RCC 7860 (cell line): ENCODE data around the gene KIAA1671.

Source experiments
- DNase-seq: peaks from one replicate; pipeline ENCODE4 v3.0.0-alpha.2; 2015; ENCODE audit warnings: low spot score
- FAIRE-seq: peaks from 2 replicates; lab custom pipeline; 2012; peaks lifted over from hg19 to GRCh38; lab: Jason Lieb, UNC

The KIAA1671 gene

DNA sequence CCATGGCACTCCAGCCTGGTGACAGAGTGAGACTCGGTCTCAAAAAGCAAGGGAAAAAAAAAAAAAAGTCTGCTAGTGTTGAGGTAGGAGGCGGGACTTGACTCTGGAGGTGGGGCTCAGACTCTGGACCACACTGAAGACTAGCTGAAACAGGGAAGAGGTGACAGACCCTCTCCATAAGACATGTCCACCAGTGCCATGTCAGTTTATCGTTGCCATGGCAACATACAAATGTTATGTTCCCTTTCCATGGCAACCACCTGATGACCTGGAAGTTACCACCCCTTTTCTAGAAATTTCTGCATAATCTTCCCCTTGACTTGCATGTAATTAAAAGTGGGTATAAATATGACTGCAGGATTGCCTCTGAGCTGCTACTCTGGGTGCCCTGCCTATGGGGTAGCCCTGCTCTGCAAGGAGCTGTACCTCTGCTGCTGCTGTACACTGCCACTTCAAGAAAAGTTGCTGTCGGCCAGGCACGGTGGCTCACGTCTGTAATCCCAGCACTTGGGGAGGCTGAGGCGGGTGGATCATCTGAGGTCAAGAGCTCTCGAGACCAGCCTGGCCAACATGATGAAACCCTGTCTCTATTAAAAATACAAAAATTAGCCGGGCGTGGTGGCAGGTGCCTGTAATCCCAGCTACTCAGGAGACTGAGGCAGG, 55.1 kb downstream of the KIAA1671 start:
- peak; percentile 39 for DNase-seq
- no peak for FAIRE-seq

DNA sequence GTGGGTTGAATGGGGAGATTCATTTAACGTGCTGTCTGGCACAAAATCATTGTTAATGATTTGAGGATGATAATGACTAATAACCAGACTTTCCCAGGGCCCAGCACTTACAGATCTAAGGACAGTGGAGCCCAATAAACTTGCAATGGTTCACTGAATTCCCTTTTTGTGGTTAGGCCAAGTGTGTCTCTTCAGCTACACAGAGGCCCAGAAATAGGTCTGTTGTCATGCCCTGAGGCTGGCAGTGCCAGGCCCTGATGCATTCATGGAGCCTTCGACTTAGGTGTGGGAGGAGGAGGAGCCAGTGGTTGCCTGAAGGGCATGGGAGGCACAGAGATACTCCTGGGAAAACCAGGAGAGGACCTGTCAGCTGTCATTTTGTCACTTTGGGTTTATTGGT, 56.1 kb downstream of the KIAA1671 start:
- FAIRE-seq: peak; percentile 99
- DNase-seq: peak; percentile 97

DNA sequence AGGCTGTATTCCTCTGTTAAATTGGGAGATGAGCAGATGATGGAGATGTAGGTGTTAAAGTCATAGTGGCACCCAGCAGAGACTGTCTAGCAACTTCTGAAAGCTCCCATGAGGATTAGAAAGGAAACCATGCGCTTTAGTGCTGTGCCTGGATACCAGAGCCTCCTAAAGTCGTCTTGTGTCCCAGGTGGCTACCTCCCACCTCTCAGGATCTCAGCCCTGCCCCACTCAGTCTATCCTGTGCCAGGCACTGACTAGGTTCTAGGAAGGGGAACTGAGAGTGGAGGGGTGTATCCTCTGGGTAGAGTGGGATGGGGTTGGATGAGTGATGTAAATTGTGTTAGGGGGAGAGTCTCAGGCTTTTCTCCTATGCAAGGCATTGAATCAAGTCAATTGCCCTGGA, 60.2 kb downstream of the KIAA1671 start:
- FAIRE-seq: no peak
- no peak for DNase-seq

DNA sequence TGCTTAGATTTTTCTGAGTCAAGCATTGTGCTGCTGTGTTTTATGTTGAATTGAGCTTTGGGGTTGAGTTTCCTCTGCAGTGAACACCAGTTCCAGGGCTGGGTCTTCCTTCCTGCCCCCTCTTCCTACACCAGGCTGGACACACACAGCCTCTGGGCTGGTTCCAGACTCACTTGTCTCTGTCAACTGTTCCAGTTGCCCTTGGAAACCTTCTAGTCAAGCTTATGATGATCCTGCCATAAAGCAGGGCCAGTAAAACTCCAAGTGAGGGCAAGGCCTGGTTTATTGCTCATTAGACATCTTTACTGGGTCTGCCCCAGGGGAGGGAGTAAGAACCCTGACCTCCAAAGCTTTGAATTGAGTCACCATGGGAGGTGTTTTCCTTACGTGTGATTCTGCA, 61.1 kb downstream of the KIAA1671 start:
- FAIRE-seq (peak; percentile 48), DNase-seq (peak; percentile 50)

DNA sequence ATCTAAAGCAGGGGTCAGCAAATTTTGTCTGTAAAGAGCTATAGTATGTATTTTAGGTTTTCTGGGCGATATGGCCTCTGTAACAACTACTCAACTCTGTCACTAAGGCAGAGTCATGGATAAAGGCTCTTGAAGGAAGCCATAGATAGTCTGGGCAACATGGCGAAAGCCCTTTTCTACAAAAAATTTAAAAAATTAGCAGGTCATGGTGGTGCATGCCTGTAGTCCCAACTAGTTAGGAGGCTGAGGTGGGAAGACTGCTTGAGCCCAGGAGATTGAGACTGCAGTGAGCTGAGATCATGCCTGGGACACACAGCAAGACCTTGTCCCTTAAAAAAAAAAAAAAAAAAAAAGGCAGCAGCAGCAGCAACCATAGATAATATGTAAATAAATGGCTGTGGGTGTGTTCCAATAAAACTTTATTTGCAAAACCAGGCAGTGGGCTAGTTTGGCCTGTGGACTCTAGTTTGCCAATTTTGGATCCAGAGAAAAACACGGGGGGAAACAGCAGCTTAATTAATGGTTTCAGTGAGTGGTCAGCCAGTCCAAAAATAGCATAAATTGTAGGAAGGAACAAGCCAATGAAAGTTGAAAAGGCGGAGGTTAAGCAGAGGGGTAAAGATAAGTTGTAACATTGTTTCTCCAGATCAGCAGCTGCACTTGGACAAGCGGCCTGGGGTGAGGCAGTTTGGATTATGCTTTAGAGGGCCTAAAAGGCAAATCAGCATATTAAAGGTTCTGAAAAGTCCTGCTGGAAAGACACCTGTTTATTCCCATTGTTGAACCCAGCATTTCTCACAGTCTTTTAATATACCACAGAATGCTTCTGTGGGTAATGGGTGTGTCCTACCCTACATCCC, 62.6 kb downstream of the KIAA1671 start:
- FAIRE-seq (no peak), DNase-seq (no peak)

DNA sequence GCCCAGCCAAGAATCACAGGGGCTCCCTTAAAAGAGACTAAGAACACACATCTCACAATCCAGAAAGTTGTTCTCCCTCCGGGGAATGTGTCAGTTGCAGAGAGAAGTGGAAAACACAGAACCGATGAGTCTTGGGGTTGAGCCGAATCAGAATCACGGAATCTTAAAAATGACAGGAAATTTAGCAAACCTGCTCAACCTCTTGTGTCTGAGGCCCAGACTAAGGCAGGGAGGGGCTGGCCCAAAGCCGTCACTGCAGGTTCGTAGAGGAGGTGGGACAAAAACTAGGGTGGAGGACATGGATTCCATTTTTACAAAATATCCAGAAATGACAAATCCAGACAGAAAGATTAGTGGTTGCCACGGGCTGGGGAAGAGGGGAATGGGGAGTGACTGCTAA, 63.8 kb downstream of the KIAA1671 start:
- DNase-seq (no peak), FAIRE-seq (no peak)

DNA sequence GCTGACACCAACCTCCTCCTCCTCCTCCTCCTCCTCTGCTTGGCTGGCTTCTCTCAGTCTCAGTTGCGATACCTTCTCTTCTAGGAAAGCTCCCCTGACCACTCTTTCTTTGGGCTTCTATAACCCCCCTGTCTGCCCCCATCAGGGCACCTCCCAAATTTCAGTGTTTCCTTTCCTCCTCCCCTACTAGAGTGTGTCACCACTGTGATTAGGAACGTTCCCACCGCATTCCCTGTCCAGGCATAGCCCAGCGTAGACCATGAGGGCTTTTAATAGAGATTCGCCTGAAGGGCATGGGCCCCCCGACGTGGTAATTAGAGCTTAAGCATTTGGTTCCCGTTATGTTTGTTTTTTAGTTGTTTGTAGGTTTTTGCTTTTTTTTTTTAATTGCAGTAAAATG, 65.5 kb downstream of the KIAA1671 start:
- DNase-seq (no peak), FAIRE-seq (no peak)

DNA sequence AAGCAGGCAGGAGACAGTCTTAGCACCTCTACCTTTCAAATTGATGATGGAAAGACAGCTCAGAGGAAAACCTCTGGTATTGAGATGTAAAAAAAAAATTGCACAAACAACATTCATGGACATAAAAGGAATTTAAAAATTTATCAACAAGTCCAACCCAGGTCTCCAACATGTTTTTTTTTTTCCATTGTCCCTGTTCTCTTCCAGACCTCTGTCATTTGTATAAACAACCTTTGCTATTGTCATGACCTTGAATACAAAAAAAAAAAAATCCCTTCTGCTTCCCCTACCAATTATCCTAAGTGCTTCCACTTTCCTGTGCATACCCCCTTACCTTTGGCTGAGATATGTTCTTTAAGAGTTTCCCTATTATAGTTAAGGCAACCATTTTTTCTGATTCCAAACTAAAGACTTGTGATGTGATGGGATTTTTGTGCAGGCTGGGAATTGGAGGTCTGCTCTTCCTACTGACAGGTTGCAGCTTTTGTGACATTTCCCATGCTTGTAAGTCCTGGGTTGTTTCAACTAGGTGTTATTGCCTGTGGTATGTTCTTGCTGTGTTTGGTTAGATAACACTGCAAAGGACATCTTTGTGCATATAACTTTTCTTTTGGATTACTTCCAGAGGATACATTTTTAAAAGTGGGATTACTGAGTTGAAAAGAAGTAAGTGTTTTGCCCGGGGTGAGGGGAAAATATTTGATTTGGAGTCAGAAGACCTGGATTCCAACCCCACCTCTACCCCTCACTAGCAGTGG, 67.1 kb downstream of the KIAA1671 start:
- no peak for DNase-seq
- FAIRE-seq: no peak

DNA sequence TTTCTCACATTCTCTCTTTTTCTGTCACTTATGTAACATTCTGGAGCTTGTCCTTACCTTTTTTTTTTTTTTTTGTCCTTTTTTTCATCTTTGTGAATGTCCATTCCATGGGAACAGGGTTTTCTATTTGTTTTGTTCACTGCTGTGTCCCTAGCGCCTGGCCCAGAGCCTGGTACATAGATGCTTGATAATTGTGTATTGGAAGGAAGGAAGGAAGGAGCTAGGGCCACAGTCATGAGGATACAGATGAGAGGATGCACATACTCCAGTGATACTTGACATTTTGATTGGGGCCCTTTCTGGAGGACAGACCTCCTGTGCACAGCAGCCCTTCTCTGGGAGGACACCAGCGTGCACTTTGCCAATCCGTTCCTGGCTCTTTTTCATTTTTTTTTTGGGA, 68.9 kb downstream of the KIAA1671 start:
- no peak for FAIRE-seq
- DNase-seq: no peak

DNA sequence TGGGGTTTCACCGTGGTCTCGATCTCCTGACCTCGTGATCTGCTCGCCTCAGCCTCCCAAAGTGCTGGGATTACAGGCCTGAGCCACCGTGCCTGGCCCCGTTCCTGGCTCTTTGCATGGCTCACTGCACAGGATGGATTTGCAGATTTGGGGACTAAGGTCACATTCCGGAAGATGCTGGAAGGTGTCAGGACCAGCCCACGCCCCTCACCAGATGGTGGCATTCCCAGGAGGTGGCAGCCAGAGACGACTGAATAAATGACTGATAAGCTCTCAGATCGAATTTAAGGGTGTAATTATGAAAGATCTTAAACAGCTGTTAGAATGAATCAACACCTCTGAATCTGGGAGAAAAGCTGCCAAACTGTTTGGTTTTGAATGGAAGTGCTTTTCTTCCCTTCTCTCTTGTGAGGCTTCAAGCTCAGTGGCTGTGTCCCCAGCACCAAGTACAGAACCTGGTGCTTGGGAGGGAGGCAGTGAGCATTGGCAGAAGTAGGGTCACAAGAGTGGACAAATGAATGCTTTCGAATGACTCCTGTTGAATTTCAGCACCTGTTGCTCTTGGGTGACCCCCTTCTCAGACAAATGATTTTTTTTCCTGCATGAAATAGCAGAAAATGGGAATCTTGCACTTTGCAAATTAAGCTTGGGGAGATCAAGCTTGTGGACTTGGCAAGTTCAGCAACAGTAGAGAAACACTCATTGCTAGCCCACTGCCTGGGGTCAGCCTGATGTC, 69.6 kb downstream of the KIAA1671 start:
- no peak for FAIRE-seq
- no peak for DNase-seq

DNA sequence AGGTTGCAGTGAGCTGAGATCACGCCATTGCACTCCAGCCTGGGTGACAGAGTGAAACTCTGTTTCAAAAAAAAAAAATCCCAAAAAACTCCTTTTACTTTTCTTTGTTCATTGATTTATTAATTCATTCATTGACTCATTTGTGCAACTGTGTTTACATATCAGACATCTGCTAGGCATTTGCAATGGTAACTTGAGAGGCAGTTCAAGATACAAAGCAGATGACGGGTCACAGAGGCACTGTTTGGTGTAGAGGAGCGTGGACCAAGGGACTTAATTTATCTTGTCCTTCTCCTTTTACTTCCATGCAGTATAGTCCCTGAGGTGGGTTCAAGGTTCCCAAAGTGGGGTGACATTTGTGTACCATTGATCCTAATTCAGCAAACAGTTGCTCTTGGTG, 71.4 kb downstream of the KIAA1671 start:
- no peak for FAIRE-seq
- DNase-seq: no peak

DNA sequence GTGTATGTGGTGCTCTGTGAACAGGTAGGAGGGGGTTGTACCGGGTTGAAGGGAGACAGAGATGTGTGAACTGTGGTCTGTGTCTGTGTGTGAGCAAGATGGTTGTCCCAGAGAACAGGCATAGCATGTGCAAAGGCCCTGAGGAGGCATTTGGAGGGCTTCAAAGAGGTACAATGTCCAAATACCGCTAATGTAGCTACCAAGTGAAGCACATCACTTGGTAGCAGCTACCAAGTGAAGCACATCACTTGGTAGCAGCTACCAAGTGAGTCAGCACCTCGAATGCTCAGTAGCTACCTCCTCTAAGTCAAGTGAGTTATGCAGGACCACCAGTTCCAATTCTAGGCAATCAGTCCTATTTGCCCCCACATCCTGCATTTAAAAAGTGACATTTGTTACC, 72.4 kb downstream of the KIAA1671 start:
- peak; percentile 75 for FAIRE-seq
- peak; percentile 29 for DNase-seq

DNA sequence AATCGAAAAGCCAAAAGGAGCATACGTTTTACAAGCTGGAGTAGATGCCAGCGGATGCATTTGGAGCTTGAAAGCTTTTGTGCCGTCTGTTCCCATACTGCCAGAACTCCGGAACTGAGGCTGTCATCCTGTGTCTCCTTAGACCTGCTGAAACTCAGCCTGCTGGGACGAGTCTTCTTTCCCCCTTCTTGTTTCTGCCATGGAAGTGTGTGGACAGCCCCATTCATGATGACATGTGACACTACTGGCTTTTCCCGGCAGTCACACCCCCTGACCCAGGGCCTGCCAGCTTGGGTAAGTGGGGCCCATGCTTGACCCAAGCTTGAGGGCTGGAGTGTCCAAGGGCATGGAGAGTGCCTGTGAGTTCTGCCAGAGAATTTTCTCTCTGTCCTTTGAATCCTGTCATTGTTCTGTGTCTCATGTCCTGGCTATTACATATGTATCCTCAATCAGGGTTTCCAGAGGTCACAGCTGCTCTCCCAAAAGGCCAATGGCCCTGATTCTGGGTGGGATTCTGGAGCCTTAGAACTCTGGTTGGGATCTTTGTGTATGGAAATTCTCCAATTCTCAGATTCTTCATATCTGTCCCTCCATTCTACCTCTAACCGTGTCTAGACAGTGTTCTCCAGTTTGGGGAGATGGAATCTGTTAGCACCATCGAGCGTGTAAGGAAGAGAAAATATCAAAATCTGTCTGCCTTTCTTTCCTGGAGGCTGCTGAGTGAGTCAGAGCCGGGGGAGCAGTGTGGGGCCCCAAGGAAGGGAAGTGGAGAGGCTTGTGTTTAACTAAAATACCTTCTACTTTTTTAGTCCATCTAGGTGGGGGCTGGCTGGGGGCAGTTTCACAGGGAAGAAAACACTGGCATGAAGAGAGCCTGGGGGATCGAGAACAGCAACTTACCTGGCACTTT, 73.2 kb downstream of the KIAA1671 start:
- peak; percentile 76 for FAIRE-seq
- peak; percentile 25 for DNase-seq

DNA sequence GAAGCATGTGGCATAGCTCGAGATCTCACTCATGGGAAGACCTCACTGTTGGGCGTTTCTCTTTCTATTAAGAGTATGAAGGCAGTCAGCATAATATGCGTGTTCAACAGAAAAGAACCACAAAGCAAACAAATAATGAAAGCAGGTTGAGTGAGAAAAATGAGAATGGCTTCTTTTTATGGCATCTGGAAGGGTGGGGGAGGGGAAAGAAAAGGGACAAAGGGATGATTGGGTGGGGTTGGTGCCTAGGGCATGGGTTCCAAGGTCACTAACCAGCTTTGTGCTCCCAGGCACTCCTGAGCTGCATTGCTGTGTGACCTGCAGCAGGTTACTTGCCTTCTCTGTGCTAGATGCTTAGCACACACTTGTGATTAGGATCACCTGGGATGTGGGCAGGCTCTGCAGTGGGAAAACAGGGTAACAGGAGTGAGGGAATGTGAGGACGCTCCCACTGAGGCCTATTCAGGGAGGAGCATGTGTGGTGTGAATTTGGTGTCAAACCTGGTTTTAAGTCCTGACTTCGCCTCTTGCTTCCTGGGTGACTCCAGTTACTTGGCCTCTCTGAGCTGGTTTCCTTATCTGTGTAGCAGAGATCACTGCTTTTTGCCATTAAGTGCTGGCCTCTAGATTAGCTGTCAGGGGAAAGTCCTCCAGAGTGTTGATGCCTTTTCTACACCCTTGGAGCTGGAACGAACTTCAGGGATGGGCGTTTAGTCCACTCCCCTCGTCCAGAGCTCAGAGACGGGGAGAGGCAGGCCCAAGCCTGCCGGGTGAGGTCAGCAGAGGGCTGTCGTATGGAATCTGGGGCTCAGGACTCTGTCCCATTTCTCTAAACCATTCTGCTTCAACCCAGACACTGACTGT, 74.8 kb downstream of the KIAA1671 start:
- DNase-seq (no peak), FAIRE-seq (no peak)

DNA sequence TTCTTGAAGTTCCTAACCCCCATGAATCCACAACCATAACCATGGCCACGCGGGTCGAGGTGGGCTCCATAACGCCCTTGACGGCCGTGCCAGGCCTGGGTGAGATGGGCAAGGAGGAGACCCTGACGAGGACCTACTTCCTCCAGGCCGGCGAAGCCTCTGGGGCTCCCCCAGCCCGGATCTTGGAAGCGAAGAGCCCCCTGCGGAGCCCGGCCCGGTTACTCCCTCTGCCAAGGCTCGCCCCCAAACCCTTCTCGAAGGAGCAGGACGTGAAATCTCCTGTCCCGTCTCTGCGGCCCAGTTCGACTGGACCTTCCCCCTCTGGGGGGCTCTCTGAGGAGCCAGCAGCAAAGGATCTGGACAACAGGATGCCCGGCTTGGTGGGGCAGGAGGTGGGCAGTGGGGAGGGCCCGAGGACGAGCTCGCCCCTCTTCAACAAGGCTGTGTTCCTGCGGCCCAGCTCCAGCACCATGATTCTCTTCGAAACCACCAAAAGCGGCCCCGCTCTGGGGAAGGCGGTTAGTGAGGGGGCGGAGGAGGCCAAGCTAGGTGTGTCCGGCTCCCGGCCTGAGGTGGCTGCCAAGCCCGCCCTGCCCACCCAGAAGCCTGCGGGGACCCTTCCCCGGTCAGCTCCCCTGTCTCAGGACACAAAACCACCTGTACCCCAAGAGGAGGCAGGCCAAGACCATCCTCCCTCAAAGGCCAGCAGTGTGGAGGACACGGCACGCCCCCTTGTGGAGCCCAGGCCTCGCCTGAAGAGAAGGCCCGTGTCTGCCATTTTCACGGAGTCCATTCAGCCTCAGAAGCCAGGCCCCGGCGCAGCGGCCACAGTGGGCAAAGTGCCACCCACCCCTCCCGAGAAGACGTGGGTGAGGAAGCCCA, 75.7 kb downstream of the KIAA1671 start:
- no peak for FAIRE-seq

DNA sequence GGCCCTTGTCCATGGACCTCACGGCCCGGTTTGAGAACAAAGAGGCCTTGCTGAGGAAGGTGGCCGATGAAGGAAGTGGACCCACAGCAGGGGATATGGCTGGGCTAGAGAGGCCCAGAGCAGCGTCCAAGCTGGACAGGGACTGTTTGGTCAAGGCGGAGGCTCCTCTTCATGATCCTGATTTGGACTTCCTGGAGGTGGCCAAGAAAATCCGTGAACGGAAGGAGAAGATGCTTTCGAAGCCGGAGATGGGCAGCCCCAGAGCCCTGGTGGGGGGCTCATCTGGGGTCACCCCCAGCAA, 76.3 kb downstream of the KIAA1671 start:
- FAIRE-seq (no peak), DNase-seq (no peak)

More for the DNA sequence above, 75.7 kb downstream of the KIAA1671 start:
- DNase-seq: no peak

DNA sequence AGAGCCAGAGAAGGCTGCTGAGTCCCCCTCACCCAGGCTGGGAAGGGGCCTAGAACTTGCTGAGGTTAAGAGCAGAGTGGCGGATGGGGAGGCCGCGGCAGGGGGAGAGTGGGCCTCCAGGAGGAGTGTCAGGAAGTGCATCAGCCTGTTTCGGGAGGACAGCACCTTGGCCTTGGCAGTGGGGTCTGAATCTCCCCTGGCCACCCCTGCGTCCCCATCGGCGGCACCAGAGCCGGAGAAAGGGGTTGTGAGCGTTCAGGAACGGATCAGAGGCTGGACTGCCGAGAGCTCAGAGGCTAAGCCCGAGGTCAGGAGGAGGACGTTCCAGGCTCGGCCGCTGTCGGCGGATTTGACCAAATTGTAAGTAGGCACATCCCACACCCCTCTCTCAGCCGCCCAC, 76.7 kb downstream of the KIAA1671 start:
- FAIRE-seq (no peak), DNase-seq (no peak)

DNA sequence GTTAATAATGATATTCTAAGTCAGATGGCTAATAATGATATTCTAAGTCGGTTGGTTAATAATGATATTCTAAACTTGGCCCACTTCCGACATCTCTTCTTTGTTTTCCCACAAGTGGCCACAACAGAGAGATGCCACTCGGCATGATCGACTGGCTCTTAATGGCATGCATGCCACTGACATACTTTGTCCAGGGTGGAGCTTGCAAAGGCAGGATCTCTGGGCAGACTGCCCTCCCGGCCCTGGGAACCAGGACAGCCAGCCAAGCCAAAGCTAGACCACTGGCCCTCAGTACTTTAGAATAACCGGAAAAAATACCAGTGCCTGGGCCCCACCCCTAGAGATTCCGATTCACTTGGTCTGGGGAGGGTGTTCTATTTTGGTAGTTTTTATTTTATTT, 78.1 kb downstream of the KIAA1671 start:
- DNase-seq (no peak), FAIRE-seq (no peak)
